ENCODE results near the gene NDEL1. TPM values are rescaled to one million over a fixed set of nuclear protein-coding genes. Genes with fewer than 3 reads are reported as not detected.

Gene NDEL1
- total and polyA plus RNA-seq, 9 of the 15 experiments (the other 6 are each of a cell fraction or from before 2014, with no cell fraction given) = 0.86 to 30.5 (median 22.7) TPM

GRCh38 chr17:8467527-8467926 lies 31.8 kb downstream of the NDEL1 start:
- POLR2A ChIA-PET = interaction anchor here (0.6 kb wide), 1 partner anchor 21 kb away, joined by 3 read pairs; no protein-coding TSS in a partner anchor
- Histone ChIP-seq H3K9me1 (ENCODE audit: control insufficient read depth, insufficient read depth, low read length) (no peaks in the 10 kb centered on the region), H3K9ac (ENCODE audit: insufficient read depth in 1 of 2, low read depth in 2 of 2, low read length in 2 of 2) (no peak overlapping the region), H3K79me2 (ENCODE audit: control insufficient read depth, insufficient read depth, low read length) (no peaks in the 10 kb centered on the region), H4K20me1 (replicated peaks; ENCODE audit: control insufficient read depth, insufficient read depth, low read length) (no peaks in the 10 kb centered on the region), H2AFZ (ENCODE audit: low read depth, low read length) (no peak overlapping the region), H3K4me2 (ENCODE audit: insufficient read depth, low read length) (no peak overlapping the region), H3K27me3 (ENCODE audit: control insufficient read depth in 2 of 2, insufficient read depth in 2 of 2, low read length in 2 of 2) (no peaks in the 10 kb centered on the region), H3K9me3 (replicated peaks; ENCODE audit: control insufficient read depth, insufficient read depth, low read depth, low read length) (no peaks in the 10 kb centered on the region), H3K36me3 (ENCODE audit: control insufficient read depth, insufficient read depth, low read length) (peaks cover 50% of the 10 kb centered on the region; the same call in 2 of the 3 replicates), H3K4me3 (no peak overlapping the region), H3K4me1 (replicated peaks in 1 of 2; ENCODE audit: control insufficient read depth in 2 of 2, insufficient read depth in 2 of 2, low read length in 2 of 2) (peaks cover 0 to 3% of the 10 kb centered on the region in 2 experiments; a peak in 2 of 5 replicates), H3K27ac (ENCODE audit: extremely low read depth, low read depth, low read length) (no peak overlapping the region)
- no peak for ATAC-seq
- FAIRE-seq = no peak
- intact Hi-C loops (cut with micrococcal nuclease) (no loop called here), in situ Hi-C loops (cut with MboI) (no loop called here)
- no peak for DNase-seq (ENCODE audit: extremely low read depth in 1 of 4, low spot score in 3 of 4)
- WGBS (ENCODE audit: insufficient coverage, low coverage, missing lambda C conversion rate) = 100% methylated on average over 3 of the region's 16 CpGs
- CTCF ChIA-PET (ENCODE audit: low intra/inter-chr PET ratio) = no interaction called here
- BruUV-seq (replicated peaks) = no TSS peak
- no peak for TF ChIP-seq TCF15 (CRISPR knock-in tag; IDR thresholded peaks at IDR 0.05)
- TF ChIP-seq PHB2 (IDR thresholded peaks at IDR 0.05; ENCODE audit: low read depth) = no peak
- no peak for TF ChIP-seq KLF6 (CRISPR knock-in tag; IDR thresholded peaks at IDR 0.05; ENCODE audit: borderline replicate concordance)
- no peak for TF ChIP-seq NFIC (IDR thresholded peaks at IDR 0.05)
- TF ChIP-seq ZNF431 (CRISPR knock-in tag; IDR thresholded peaks at IDR 0.05) = no peak
- TF ChIP-seq TCF3 (CRISPR knock-in tag; IDR thresholded peaks at IDR 0.05) = no peak
- TF ChIP-seq FOXM1 (IDR thresholded peaks at IDR 0.05; ENCODE audit: low read depth) = no peak
- TF ChIP-seq FOXM1 (CRISPR knock-in tag; IDR thresholded peaks at IDR 0.05; ENCODE audit: low read depth) = no peak
- TF ChIP-seq HMGXB4 (CRISPR knock-in tag; IDR thresholded peaks at IDR 0.05) = no peak
- no peak for TF ChIP-seq ZNF639 (CRISPR knock-in tag; conservative IDR thresholded peaks at IDR 0.05 in 1 of 2, IDR thresholded peaks at IDR 0.05 in 1 of 2)
- no peak for TF ChIP-seq TGIF2 (CRISPR knock-in tag; IDR thresholded peaks at IDR 0.05)
- no peak for TF ChIP-seq GTF2F1 (IDR thresholded peaks at IDR 0.05; ENCODE audit: low read depth, low read length)

Data from K562 (cell line).